Endodermal cell (in vitro differentiated cells): ENCODE results near the gene ENO3. TPM values are rescaled to one million over a fixed set of nuclear protein-coding genes. Genes with fewer than 3 reads are reported as not detected.

ENCODE experiments used
- DNase-seq: peaks from one replicate; pipeline ENCODE4 v3.0.0-alpha.2; 2017
- H3K27ac ChIP-seq: 2 replicates; pipeline ENCODE4 v1.5.1; 2013; ENCODE audit warnings: mild to moderate bottlenecking, low read depth, low read length, moderate library complexity
- H3K27me3 ChIP-seq: 2 replicates; pipeline ENCODE4 v1.6.1; 2013; ENCODE audit warnings: mild to moderate bottlenecking, low read length, moderate library complexity; ENCODE audit not compliant: insufficient read depth, control insufficient read depth, poor library complexity, severe bottlenecking
- H3K36me3 ChIP-seq: 2 replicates; pipeline ENCODE4 v1.7.0; 2013; ENCODE audit warnings: mild to moderate bottlenecking, low read length, moderate library complexity; ENCODE audit not compliant: control insufficient read depth, insufficient read depth
- H3K4me1 ChIP-seq: one replicate; pipeline ENCODE4 v1.7.0; 2013; ENCODE audit warnings: low read length; ENCODE audit not compliant: control insufficient read depth, insufficient read depth
- H3K4me3 ChIP-seq: 2 replicates; pipeline ENCODE4 v1.5.1; 2013; ENCODE audit warnings: mild to moderate bottlenecking, low read length, moderate library complexity
- H3K9ac ChIP-seq: 2 replicates; pipeline ENCODE4 v1.6.1; 2013; ENCODE audit warnings: mild to moderate bottlenecking, low read length, moderate library complexity; ENCODE audit not compliant: poor library complexity, severe bottlenecking; ENCODE audit errors: extremely low read depth
- H3K9me3 ChIP-seq: 2 replicates; pipeline ENCODE4 v1.6.1; 2013; ENCODE audit warnings: mild to moderate bottlenecking, low read length, moderate library complexity; ENCODE audit not compliant: control insufficient read depth
- H3K27ac Mint-ChIP-seq: 2 replicates; pipeline ENCODE4 v1.8.0; 2020; ENCODE audit warnings: mixed read lengths
- H3K27me3 Mint-ChIP-seq: 2 replicates; pipeline ENCODE4 v1.8.0; 2021; ENCODE audit warnings: mild to moderate bottlenecking, mixed read lengths; ENCODE audit not compliant: insufficient read depth
- H3K36me3 Mint-ChIP-seq: 2 replicates; pipeline ENCODE4 v1.8.0; 2020; ENCODE audit warnings: low read depth, mixed read lengths
- H3K4me1 Mint-ChIP-seq: 2 replicates; pipeline ENCODE4 v1.8.0; 2020; ENCODE audit warnings: mixed read lengths
- H3K4me3 Mint-ChIP-seq: 2 replicates; pipeline ENCODE4 v1.8.0; 2020; ENCODE audit warnings: mild to moderate bottlenecking, moderate library complexity, mixed read lengths
- H3K9me3 Mint-ChIP-seq: 2 replicates; pipeline ENCODE4 v1.8.0; 2020; ENCODE audit warnings: mild to moderate bottlenecking, mixed read lengths
- CTCF ChIP-seq: fragments of 200-600 bp; sonication (generic); conservative IDR thresholded peaks from 2 replicates; pipeline ENCODE4 v1.5.0; 2021; ENCODE audit warnings: antibody characterized with exemption, mild to moderate bottlenecking
- WGBS, 2 experiments: methylation state at CpG; one replicate each; pipeline versions ENCODE4 v1.1.5 to v1.1.7; 2013; ENCODE audit warnings: missing lambda C conversion rate in 2 of 2, mixed read lengths in 1 of 2; ENCODE audit not compliant: insufficient coverage in 1 of 2, insufficient read length in 1 of 2; 5-methylcytosine and 5-hydroxymethylcytosine counted together
- total RNA-seq, 2 donors: library from RNA; stranded (reverse); fragmentation: NEBNext Ultra II Directional in 1 of 2; extraction: Animal tissue kit (Norgen Biotek cat#: 25700) in 1 of 2; gene quantifications; 2 replicates in 1 of 2; 3 replicates in 1 of 2; pipeline ENCODE4 v1.2.1, GENCODE V29; 2021

ENO3 gene
- total RNA-seq, 2 donors from 2014 or later = 34.1 to 53.6 TPM

DNA sequence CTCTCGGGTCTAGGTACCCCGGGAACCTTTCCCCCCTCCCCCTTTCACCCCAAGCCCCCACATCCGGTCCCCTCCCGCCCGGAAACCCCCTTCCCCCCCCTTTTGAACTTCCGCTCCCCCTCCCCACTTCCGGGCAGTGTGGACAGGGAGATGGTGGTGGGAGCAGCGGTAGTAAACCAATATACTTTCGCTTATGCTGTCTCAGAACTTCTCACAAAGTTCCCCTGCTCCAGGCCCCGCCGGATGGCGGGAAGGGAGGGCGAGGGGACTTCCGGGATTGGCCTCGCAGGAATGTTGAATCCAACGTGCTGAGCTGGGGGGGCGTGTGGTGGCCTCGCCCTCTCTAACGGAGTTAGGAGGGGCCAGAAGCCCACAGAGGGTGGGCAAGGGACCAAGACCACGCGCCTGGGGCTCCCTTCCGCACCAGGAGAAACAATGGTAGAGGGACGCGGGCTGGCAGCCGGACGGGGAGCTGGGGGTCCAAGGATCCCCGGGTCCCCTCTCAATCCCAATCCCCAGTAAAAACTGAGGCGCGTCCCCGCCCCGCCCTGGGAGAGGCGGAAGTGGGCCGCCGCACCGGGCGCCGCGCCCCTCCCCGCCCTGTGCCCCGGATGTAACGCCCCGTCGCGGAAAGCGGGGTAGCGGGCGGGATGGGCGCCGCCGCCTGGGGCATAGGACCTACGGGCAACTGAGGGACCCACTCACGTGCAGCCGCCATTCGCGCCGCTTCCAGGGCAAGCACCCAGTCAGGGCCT, 3.3 kb upstream of the ENO3 start:
- H3K36me3 Mint-ChIP-seq = peaks cover 36% of the 10 kb centered on the region
- peak; percentile 85 for DNase-seq
- H3K27ac ChIP-seq = peak overlapping the region; percentile 96
- peak overlapping the region; percentile 91 for H3K4me3 ChIP-seq
- H3K27ac Mint-ChIP-seq = peak overlapping the region; percentile 94
- H3K9ac ChIP-seq = peak overlapping the region; percentile 85
- no peak for TF ChIP-seq CTCF
- no peaks in the 10 kb centered on the region for H3K9me3 ChIP-seq
- H3K4me1 ChIP-seq = peaks cover 19% of the 10 kb centered on the region
- H3K27me3 Mint-ChIP-seq = no peaks in the 10 kb centered on the region
- H3K9me3 Mint-ChIP-seq = no peaks in the 10 kb centered on the region
- H3K36me3 ChIP-seq = peaks cover 39% of the 10 kb centered on the region
- H3K4me3 Mint-ChIP-seq = peak overlapping the region; percentile 93
- peaks cover 37% of the 10 kb centered on the region for H3K4me1 Mint-ChIP-seq
- 0% methylated on average over 2 to 49 of the region's 56 CpGs for WGBS, 2 experiments
- H3K27me3 ChIP-seq = no peaks in the 10 kb centered on the region

DNA sequence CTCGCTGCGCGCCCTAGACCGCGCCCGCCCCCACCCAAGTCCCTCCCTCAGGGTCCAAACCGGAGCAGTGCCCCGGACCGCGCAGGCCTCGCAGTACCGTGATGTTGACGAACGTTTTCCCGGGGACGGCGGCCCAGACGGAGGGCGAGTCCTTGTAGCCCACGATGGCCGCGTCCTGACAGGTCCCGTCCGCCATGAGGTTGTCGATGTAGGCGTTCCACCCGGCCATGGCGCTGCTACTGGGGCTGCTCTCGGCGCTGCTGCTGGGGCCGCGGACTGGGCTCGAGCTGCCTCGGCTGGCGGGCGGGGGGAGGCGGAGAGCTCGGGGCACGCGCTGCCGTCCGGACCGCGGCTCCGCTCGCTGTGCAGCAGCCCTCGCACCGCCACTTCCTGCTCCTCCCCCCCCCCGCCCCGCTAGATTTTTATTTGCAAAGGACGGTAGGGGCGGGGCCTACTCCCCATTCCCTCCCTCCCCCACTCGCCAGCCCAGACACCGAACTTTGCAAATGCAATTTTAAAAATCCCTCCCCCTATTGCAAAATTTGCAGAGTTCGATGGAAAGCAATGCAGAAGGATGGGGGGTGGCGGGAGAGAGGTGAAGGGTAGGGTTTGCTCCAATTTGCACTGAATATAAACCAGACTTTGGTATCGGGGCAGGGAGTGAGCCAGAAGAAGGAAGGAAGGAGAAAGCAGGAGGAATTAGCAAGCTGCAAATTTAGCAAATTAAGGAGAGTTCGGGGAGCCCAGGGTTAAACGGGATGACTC, 2.6 kb upstream of the ENO3 start, which contains the start of gene PFN1:
Gene PFN1, minus strand, starts transcription at position 365 of the 765 bp plus-strand sequence. Its CDS starts 136 bp downstream, at position 229.
- peak within 1 kb of the TSS; percentile 93 for H3K4me3 Mint-ChIP-seq
- Histone ChIP-seq H3K27me3 (no peaks in the 10 kb centered on the region), H3K9ac (peak within 1 kb of the TSS; percentile 85), H3K9me3 (no peaks in the 10 kb centered on the region), H3K36me3 (peaks cover 31% of the 10 kb centered on the region), H3K4me1 (peaks cover 19% of the 10 kb centered on the region), H3K4me3 (peak within 1 kb of the TSS; percentile 91), H3K27ac (peak within 1 kb of the TSS; percentile 96)
- peak; percentile 96 for DNase-seq
- H3K4me1 Mint-ChIP-seq = peaks cover 37% of the 10 kb centered on the region
- H3K36me3 Mint-ChIP-seq = peaks cover 31% of the 10 kb centered on the region
- no peaks in the 10 kb centered on the region for H3K9me3 Mint-ChIP-seq
- peak within 1 kb of the TSS; percentile 98 for H3K27ac Mint-ChIP-seq
- no peaks in the 10 kb centered on the region for H3K27me3 Mint-ChIP-seq
- no peak for TF ChIP-seq CTCF
- WGBS, 2 experiments = 0% methylated on average over 5 to 55 of the region's 59 CpGs

DNA sequence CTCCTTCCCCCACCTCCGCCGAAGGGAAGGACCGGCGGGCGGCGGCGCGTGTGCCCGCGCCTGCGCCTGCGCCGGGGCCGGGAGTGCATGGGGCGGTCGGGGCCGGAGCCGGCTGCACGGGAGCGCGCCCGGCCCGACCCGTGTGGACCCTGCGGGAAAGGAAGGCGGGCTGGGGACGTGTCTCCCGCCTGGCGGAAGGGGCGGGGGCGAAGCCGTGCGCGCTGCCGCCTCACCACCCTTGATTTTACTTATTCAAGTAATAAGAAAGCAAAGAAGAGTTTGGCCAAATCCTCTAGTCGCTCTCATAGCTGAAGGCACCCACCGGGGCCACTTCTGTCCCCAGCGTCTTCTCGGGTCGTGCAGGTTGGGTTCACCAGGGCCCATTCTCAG, 2.0 kb upstream of the ENO3 start:
- peak overlapping the region; percentile 96 for H3K27ac ChIP-seq
- peaks cover 27% of the 10 kb centered on the region for H3K36me3 ChIP-seq
- peaks cover 27% of the 10 kb centered on the region for H3K36me3 Mint-ChIP-seq
- peak overlapping the region; percentile 98 for H3K27ac Mint-ChIP-seq
- peaks cover 37% of the 10 kb centered on the region for H3K4me1 Mint-ChIP-seq
- DNase-seq = peak; percentile 96
- no peaks in the 10 kb centered on the region for H3K9me3 ChIP-seq
- H3K4me3 Mint-ChIP-seq = peak overlapping the region; percentile 93
- peak overlapping the region; percentile 91 for H3K4me3 ChIP-seq
- 0% methylated on average over 8 to 34 of the region's 40 CpGs for WGBS, 2 experiments
- no peak for TF ChIP-seq CTCF
- H3K27me3 Mint-ChIP-seq = no peaks in the 10 kb centered on the region
- H3K9ac ChIP-seq = peak overlapping the region; percentile 85
- H3K9me3 Mint-ChIP-seq = no peaks in the 10 kb centered on the region
- H3K27me3 ChIP-seq = no peaks in the 10 kb centered on the region
- H3K4me1 ChIP-seq = peaks cover 19% of the 10 kb centered on the region
